Measurements from ENCODE around the gene CDKAL1. TPM values are rescaled to one million over a fixed set of nuclear protein-coding genes. Genes with fewer than 3 reads are reported as not detected.

CDKAL1 gene
- total RNA-seq, 1 donor from 2014 or later: 8.4 TPM

DNA sequence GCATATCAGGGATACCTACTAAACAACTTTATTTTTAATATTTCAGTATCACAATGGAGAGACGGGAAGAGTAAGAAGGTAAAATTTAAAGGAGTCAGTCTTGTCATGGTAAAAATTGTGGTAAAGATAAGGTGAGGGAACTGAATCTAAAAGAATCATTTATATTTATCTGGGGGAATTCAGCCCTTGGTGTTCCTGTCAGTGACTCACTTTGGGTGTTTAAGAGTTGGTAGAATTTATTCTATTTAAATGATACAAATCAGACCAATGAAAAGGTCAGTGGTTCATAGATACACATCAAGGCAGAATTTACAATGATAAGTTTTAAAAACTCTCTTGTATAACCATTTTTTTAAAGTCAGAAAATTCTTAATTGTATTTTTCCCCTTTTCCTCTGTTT, 164.4 kb downstream of the CDKAL1 start:
- no peak for DNase-seq (ENCODE audit: low spot score)
- intact Hi-C loops (cut with DNase I): no loop called here

DNA sequence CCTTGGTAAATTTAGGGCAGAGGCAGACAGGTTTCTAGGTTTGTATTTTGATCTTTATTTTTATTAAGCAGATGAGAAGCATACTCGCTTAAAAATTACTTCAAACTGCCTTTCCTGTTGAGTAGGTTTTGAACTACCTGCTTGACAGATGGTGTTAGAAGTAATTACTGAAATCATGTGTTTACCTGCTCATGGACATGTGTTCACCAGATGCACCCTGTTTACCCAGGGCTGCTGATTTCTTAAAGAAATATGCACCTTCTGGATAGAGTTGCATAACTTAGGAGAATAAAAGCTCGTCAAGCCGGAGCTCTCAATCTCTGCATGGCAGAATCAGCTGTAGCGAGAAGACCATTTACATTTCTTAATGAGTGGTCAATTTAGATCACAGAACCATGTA, 165.1 kb downstream of the CDKAL1 start:
- no peak for DNase-seq (ENCODE audit: low spot score)
- intact Hi-C loops (cut with DNase I): no loop called here

DNA sequence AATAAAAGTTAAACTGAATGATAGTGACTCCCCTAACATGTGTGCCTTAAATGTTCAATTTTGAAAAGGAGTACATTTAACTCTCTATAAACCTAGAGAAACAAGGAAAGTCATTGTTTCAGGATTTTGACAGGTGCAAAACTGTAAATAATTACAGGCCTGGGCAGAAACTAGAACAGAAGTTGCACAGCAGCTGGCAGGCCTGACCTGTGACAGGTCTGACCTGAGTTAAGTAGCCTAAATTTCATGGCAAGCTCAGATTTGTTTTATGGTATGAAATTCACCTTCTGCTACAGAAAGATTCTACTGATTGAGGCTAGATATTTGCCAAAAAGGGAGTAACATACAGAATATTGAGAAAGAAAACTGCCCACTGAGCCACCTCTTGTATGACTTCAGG, 166.1 kb downstream of the CDKAL1 start:
- intact Hi-C loops (cut with DNase I): no loop called here
- DNase-seq (ENCODE audit: low spot score): no peak

GRCh38 chr6:20702366-20702765, 168.1 kb downstream of the CDKAL1 start:
- DNase-seq (ENCODE audit: low spot score): no peak
- intact Hi-C loops (cut with DNase I): no loop called here

- DNase-seq (ENCODE audit: low spot score): no peak
- intact Hi-C loops (cut with DNase I): no loop called here
Measured at GRCh38 chr6:20703049-20703448, 168.8 kb downstream of the CDKAL1 start.

GRCh38 chr6:20704325-20705025, 170.2 kb downstream of the CDKAL1 start:
- DNase-seq (ENCODE audit: low spot score): no peak
- intact Hi-C loops (cut with DNase I): no loop called here

DNA sequence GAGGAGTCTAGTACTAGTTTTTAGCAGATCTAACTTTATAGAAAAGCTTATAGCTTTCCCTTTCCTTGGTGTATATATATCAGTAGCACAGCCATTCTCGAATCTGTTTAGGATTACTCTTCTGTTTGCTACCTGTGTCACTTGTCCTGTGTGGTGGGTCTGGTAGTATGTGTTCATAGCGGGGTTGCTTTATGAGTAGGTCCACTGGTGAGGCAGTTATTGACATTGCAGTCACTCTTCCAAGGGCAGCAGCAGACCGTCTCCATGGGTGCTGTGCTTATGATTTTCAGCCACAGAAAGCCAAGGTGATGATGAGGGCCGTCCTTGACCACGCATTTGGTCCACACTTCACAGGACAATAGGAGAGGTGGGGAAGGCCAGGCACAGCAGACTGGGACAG, 171.5 kb downstream of the CDKAL1 start:
- no peak for DNase-seq (ENCODE audit: low spot score)
- intact Hi-C loops (cut with DNase I): no loop called here

DNA sequence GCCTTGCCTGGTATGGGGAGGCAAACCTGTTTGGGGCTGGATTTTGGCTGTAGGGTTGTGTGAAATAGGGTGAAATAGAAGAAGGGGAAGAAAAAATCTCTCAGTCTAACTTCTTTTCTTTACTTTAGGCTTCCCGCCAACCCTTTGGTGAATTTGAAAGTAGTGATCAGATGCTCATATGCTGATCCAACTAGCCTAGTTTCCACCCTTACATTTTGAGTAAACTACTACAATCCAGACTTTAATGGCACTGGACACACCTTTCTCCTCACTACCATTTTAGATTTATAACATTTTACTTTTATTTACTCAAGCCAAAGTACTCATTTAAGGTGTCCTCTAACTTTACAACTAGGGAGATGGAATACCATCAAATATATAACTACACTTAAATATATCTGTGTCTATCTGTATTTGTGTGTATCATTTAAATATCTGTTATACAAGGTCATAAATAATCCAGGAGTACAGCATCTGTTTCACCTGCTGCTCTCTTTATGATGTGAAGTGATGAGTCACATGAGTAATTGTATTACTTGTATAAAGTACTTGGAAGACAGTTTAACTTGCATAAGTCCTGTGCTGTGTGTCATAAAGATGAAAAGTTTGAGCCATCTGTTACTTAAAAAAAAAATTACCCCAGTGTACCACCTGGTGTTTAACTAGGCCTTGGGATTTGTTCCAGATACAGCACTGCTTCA, 172.1 kb downstream of the CDKAL1 start:
- intact Hi-C loops (cut with DNase I): no loop called here
- DNase-seq (ENCODE audit: low spot score): no peak

DNA sequence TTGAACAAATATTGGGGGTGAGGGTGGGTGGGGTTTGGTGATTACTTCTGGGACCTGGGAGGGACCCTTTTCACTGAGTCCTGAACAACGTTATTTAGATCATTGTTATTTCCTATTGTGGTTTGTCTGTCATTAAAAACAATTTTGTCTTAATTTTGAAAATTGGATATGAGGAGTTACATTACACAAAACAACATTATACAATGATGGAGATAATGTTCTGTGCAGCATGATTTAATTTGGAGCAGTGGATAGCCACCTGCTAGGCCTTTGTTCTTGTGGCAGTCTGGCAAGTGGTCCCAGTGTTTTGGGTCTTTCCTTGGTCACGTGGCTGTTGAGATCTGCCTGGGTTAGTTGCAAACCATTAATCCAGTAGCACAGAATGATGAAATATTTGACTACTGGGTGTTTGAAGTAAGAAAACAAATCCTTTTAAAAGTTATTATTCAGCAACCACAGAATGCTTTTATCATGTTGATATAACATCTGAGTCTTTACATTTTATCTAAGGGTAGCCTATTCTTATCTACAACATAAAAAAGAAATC, 172.8 kb downstream of the CDKAL1 start:
- intact Hi-C loops (cut with DNase I): no loop called here
- no peak for DNase-seq (ENCODE audit: low spot score)

- no peak for DNase-seq (ENCODE audit: low spot score)
- intact Hi-C loops (cut with DNase I): no loop called here
Measured at GRCh38 chr6:20707870-20708269, 173.6 kb downstream of the CDKAL1 start.

GRCh38 chr6:20708367-20709124, 174.3 kb downstream of the CDKAL1 start:
- intact Hi-C loops (cut with DNase I): no loop called here
- no peak for DNase-seq (ENCODE audit: low spot score)

DNA sequence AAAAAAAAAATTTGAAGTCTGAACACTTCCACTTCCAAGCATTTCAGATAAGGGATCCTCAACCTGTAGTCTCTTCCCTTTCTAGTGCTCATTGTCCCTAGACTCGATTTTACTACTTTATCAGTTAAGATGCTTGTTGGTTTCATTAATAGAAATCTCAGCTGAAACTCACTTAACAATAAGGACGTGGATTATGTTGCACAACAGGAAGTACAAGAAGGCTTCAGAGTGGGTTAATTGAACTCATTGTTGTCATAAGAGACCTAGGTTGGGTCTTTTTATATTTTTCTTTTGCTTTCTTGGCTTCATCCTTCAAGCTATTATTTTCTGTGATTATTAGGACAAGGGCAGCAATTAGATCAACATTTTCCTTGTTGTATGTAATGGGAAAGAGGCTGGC, 175.2 kb downstream of the CDKAL1 start:
- no peak for DNase-seq (ENCODE audit: low spot score)
- intact Hi-C loops (cut with DNase I): no loop called here

- intact Hi-C loops (cut with DNase I): no loop called here
- no peak for DNase-seq (ENCODE audit: low spot score)
Measured at GRCh38 chr6:20710341-20710740, 176.1 kb downstream of the CDKAL1 start.

- DNase-seq (ENCODE audit: low spot score): no peak
- intact Hi-C loops (cut with DNase I): no loop called here
Measured at GRCh38 chr6:20711518-20711917, 177.3 kb downstream of the CDKAL1 start.

DNA sequence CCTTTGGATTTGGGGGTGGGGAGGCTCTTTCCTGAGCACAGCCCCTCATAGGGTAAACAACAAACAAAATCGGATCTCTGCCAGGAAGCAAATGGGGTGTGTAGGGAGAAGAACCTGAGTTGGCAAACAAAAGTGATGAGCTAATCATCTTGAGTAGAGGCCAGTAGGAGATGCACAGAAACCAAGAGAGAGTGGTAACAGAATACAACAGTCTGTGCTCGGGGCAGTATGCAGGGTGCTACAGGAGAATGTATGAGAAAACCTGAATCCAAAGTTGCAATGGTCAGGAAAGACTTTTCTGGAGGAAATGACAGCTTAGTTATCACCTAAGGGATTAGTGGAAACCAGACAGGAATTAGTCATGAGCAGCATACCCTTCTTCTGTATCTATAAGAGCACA, 177.8 kb downstream of the CDKAL1 start:
- intact Hi-C loops (cut with DNase I): no loop called here

DNA sequence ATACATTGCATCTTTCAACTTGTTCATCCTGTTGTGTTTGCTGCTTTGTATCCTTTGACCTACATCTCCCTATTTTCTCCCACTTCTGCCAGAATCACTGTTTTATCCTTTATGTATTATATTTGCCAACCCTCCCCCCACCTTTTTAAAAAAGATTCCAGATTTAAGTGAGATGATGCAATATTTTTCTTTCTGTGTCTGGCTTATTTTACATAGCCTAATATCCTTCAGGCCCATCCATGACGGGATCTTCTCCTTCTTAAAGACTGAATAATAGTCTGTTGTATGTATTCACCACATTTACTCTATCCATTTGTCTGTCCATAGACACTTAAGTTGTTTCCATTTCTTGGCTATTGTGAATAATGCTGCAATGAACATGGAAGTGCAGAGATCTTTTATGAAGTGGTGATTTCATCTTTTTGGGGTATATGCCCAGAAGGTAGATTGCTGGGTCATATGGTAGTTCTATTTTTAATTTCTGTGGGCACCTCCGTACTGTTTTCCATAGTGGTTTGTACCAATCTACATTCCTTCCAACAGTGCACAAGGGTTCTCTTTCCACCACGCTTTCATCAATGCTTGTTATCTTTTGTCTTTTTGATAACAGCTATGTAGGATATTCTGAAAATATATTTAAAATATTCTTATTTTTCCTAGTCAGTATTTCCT, 181.0 kb downstream of the CDKAL1 start:
- intact Hi-C loops (cut with DNase I): no loop called here
- no peak for DNase-seq (ENCODE audit: low spot score)

More for the DNA sequence above, 177.8 kb downstream of the CDKAL1 start:
- DNase-seq (ENCODE audit: low spot score): no peak

DNA sequence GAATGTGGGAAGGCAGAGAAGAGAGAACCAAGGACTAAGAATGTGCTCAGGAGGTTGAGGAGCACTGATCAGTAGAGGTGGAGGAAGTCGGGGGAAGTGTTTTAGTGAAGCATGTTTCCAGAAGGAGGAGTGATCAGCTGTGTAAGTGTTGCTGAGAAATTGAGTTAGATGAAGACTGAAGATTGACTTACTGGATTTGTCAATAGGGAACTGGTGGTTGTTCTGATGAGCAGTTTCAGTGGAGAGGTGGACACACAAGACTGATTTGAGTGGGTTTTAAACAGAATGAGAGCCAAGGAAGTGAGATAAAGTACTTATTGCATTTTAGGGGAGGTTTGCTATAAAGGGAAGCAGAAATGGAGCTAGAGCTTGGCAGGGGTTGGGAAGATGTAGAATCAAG, 182.6 kb downstream of the CDKAL1 start:
- DNase-seq (ENCODE audit: low spot score): no peak
- intact Hi-C loops (cut with DNase I): no loop called here

DNA sequence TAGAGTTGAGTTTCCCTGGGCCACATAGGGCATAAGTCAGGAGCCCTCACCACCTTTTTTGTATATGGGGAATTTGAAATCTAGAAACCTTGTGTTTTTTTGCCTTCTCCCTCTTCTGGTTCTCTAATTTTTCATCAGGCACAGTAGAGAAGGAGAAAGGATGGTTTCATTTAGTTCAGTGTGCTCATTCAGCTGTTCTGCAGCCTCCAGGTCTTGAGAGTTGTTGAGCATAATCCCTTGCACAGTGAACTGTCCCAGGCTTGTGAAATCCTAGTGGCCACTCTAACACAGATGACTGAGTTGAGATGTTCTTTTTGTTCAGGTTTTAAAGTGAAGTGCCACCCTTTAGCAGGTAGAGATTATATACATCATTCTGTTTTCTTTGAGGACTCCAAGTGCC, 183.5 kb downstream of the CDKAL1 start:
- intact Hi-C loops (cut with DNase I): no loop called here

GRCh38 chr6:20718705-20719653, 184.7 kb downstream of the CDKAL1 start:
- DNase-seq (ENCODE audit: low spot score): no peak
- intact Hi-C loops (cut with DNase I): no loop called here

More for the DNA sequence above, 183.5 kb downstream of the CDKAL1 start:
- DNase-seq (ENCODE audit: low spot score): no peak
